ENCODE data around the gene RALGAPA2.

RALGAPA2 gene

GRCh38 chr20:20423117-20423516 is 289.3 kb downstream of the RALGAPA2 start:
- no peak for TF ChIP-seq CTCF (IDR thresholded peaks at IDR 0.05; ENCODE audit: insufficient read depth, low read depth, low read length, missing control alignments)
- H3K4me3 ChIP-seq (ENCODE audit: low read depth, low read length): no peak overlapping the region
- no peak for DNase-seq (ENCODE audit: low read depth)

- no peak for DNase-seq (ENCODE audit: low read depth)
- H3K4me3 ChIP-seq (ENCODE audit: low read depth, low read length): no peak overlapping the region
- no peak for TF ChIP-seq CTCF (IDR thresholded peaks at IDR 0.05; ENCODE audit: insufficient read depth, low read depth, low read length, missing control alignments)
Observed at GRCh38 chr20:20417876-20418676, 294.4 kb downstream of the RALGAPA2 start.

- DNase-seq (ENCODE audit: low read depth): no peak
- no peak overlapping the region for H3K4me3 ChIP-seq (ENCODE audit: low read depth, low read length)
- no peak for TF ChIP-seq CTCF (IDR thresholded peaks at IDR 0.05; ENCODE audit: insufficient read depth, low read depth, low read length, missing control alignments)
Observed at GRCh38 chr20:20415321-20415720, 297.1 kb downstream of the RALGAPA2 start.

- DNase-seq (ENCODE audit: low read depth): no peak
- TF ChIP-seq CTCF (IDR thresholded peaks at IDR 0.05; ENCODE audit: insufficient read depth, low read depth, low read length, missing control alignments): no peak
- H3K4me3 ChIP-seq (ENCODE audit: low read depth, low read length): no peak overlapping the region
Observed at GRCh38 chr20:20414640-20415220, 297.7 kb downstream of the RALGAPA2 start.

- no peak for DNase-seq (ENCODE audit: low read depth)
- H3K4me3 ChIP-seq (ENCODE audit: low read depth, low read length): no peak overlapping the region
- TF ChIP-seq CTCF (IDR thresholded peaks at IDR 0.05; ENCODE audit: insufficient read depth, low read depth, low read length, missing control alignments): no peak
Observed at GRCh38 chr20:20413810-20414281, 298.6 kb downstream of the RALGAPA2 start.

GRCh38 chr20:20412750-20413149 is 299.7 kb downstream of the RALGAPA2 start:
- no peak overlapping the region for H3K4me3 ChIP-seq (ENCODE audit: low read depth, low read length)
- no peak for TF ChIP-seq CTCF (IDR thresholded peaks at IDR 0.05; ENCODE audit: insufficient read depth, low read depth, low read length, missing control alignments)
- no peak for DNase-seq (ENCODE audit: low read depth)

Measured in GM12865 (cell line).